DMS53 treated with DMSO at 0.1 percent for 48 hours (cell line): Measurements from ENCODE around the gene MSANTD1.

Source experiments
- DNase-seq: peaks from one replicate; lab custom pipeline; 2025; ENCODE audit not compliant: unreplicated experiment; lab: John Stamatoyannopoulos, UW

MSANTD1 gene

GRCh38 chr4:3246458-3247398 is 2.2 kb upstream of the MSANTD1 start:
- no peak for DNase-seq

GRCh38 chr4:3247399-3248177 is 1.4 kb upstream of the MSANTD1 start:
- no peak for DNase-seq

- no peak for DNase-seq
Observed at GRCh38 chr4:3248178-3248480, 830 bp upstream of the MSANTD1 start.

DNA sequence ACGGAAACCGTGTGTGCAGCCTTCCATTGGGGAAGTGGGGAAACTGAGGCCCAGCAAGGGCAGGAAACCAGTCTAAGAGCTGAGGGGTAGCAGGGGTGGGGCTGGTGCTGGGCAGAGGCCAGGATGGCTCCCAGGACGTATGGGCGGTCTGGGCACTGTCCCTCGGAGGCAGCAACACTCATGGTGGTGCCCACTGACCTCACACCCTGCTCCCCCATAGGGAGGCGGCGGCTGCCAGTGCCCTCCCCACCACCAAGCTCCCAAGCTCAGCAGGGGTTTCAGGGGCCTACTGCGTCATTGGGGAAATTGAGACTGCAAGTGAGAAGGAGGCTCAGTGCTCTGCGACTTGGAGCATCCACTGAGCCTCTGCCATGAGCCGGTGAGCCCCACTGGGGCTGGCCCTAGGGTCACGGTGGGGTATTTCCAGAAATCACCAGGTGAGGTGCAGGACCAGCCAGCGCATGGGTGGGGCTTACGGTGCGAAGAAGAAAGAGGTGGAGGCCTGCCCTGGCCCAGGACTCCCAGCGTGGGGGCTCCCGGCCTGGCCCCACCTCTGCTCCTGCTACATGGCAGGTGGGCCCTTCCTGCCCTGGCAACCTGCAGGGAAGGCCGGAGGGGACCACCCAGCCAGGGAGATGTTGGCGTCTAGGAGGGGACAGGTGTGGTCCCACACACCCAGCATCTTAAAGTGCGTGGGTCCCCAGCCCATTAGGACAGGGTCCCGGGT is 915 bp downstream of the MSANTD1 start:
- DNase-seq = no peak

- DNase-seq = no peak
Observed at GRCh38 chr4:3250438-3250955, 1.5 kb downstream of the MSANTD1 start.

GRCh38 chr4:3250956-3251690 is 2.2 kb downstream of the MSANTD1 start:
- no peak for DNase-seq

- DNase-seq = no peak
Observed at GRCh38 chr4:3251691-3252479, 2.9 kb downstream of the MSANTD1 start.

- DNase-seq = no peak
Observed at GRCh38 chr4:3252480-3252828, 3.5 kb downstream of the MSANTD1 start.

- DNase-seq = no peak
Observed at GRCh38 chr4:3252831-3253641, 4.1 kb downstream of the MSANTD1 start.

DNA sequence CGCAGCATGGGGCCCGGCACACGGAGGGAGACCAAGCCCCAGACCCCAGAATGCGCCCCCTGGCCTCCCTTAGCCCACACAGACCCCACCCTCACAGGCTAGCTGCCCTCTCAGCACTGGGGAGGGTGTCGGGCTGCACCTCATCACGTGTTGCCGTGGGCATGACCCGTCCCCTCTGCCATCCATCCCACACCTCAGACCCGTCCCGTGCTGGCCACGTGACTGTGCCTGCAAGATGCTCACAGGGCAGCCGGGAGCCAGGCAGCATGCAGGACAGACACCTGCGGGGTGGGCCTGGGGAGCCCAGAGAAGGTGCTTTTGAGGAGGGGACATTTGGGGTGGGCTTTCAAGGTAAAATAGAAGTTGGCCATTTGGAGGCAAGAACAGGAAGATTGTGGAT is 4.8 kb downstream of the MSANTD1 start:
- no peak for DNase-seq

DNA sequence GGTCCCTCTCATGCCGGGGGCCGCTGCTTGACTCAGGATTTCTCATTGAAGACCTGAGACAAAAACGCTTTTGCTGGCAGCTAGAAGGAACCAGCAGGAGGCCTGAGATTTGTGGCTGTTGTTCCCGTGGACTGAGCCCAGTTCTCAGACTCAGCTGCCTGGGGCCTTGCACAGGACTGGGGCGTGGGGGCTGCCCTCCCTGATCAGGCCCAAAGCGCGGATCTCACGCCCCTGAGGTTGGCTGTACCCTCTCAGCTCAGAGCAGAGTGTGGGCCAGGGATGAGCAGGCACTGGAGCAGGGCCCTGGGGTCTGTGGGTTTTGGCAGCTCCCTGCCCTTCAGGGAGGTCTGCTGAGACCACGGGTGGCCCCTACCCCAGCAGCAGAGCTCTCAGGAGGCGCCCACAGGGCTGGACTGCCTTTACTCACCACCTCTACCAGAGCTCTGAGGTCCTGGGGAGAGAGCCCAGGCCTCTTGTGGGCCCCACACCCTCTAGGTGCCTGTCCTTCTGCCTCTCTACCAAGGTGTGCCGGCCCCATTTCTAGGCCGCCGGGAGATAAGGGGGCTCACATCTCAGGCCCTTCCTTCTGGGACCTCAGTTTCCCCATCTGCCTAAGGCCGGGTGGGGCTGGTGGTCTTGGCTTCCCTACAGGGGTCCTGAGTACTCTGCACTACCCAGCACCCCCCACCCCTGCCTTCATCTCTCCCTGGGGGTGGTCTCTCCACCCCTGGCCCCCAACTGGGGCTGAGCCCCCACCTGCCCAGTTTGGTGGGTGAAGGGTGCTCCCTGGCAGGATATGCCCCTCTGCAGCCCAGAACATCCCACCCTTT is 5.6 kb downstream of the MSANTD1 start:
- DNase-seq = no peak

GRCh38 chr4:3255611-3256186 is 6.7 kb downstream of the MSANTD1 start:
- no peak for DNase-seq

DNA sequence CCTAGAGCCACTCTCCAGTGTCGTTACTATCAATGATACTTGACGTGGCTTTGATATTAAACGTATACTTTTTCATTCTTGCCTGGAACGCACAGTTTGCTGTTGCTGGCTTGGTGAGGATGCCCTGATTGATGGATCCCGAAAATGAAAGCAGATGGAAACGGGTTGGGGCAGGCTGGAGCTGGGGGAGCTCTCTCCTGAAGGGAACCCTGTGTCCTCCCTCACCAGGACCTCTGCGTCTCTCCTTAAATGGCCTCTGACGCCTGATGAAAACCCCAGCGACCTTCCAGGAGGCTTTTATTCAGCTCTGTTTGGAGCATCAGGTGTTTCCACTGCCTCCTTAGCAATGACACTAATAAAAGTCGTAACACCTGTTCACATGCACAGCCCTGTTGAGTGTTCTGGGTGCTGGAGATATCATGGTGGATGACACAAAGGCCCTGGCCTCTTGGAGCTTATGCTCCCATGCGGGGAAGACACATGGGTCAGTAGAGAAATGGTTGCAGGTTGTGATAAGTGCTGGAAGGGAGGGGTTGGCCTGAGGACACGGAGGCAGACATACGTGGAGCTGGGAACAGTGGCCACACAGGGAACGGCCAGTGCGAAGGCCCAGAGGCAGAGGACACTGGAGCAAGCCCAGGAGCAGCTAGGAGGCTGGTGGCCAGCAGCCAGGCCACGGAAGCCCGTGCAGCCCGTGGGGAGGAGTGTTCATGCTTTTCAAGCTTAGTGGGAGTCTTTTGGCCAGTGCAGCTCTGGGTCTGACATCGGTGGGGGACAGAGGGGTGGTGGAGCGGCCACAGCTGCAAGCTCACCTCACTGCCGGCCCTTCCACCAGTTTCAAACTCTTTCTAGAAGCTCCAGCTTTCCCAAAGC is 7.5 kb downstream of the MSANTD1 start:
- DNase-seq = no peak

- peak; percentile 95 for DNase-seq
Observed at GRCh38 chr4:3257103-3257555, 8.2 kb downstream of the MSANTD1 start.

DNA sequence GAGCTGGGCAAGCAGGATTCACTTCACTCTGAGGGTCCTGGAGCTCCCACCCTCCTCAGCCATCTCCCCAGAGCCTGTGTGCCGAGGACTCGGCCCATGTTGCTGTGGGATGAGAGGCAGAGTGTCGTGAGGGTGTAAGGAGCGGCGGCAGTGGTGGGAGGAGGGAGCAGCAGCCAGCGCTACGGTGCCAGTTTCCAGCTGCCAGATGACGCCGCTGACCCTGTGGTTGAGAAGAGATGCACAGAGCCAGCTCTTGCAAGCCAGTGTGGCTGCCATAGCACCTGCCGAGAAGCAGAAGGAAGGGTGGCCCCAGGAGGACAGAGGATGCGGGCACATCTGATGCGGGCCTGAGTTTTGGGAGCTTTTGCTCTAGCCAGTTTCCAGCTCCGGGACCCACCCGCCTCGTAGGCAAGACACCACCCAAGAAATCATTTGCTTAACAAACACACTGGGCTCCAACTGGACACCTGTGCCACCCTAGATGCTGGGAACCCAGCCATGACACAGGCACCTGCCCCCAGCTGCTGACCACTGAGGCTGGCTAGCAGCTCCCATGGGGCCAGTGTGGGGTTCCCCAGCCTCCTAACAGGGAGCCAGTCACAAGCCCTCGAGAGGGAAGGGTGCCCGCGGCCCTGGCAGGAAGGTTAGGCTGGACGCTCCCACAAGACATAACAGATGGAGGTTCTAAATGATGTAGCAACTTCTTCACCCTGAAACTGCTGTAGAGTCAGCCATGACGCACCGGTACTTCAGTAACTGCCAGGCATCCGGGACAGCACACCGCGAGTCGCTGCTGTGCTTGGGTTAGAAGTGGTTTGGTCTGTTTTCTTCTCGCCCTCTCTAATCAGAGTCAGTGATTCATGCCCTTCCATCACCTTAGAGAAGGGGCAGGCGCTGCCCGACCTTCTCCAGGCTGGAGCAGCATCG is 8.9 kb downstream of the MSANTD1 start:
- peak; percentile 69 for DNase-seq
